ENCODE results near the gene JOSD2.
A peak's percentile ranks its signal among the peaks of the same experiment; 100 is the strongest.
"Not testable (repeated sequence)": the region's sequence is repeated elsewhere in the genome, so short reads cannot be mapped to it uniquely, and the experiment has no call there.

Gene JOSD2

GRCh38 chr19:50546527-50547221, 35.7 kb upstream of the JOSD2 start:
- no peak for DNase-seq

GRCh38 chr19:50542943-50543342, 32.0 kb upstream of the JOSD2 start:
- no peak for DNase-seq

DNA sequence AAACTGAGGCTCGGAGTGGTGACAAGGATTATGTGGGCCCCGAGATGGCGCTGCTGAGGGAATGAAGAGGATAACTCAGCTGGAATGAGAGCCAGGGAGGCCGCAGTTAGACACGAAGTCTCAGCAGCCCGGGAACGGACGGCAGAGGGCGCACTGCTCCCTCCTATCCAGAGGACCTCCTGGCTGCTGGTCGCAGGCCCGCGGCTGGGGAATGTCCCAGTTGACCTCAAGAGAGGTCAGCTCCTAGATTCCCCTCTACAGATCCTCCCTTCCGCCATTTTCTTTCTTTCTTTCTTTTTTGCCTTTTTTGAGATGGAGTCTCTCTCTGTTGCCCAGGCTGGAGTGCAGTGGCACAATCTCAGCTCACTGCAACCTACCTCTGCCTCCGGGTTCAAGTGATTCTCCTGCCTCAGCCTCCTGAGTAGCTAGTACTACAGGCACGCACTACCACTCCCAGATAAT, 26.8 kb upstream of the JOSD2 start:
- DNase-seq: peak; percentile 35 to 70

DNA sequence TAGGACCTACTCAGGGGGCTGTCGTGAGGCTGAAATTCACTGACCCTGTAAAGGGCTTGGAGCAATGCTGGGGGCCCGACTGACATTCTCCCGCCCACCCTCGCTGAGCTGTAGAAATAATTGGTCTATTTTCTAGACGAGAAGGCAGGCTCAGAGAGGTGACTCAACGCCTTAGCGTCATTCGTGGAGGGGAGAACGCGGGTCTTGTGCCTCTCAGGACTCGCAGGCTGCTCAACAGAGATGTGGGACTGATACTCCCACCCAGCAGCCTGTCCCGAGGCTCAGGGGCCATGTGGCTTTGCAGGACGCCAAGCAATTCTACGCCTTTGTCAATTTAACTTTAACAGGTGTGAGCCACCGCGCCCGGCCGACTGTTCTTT, 26.3 kb upstream of the JOSD2 start:
- no peak for DNase-seq

DNA sequence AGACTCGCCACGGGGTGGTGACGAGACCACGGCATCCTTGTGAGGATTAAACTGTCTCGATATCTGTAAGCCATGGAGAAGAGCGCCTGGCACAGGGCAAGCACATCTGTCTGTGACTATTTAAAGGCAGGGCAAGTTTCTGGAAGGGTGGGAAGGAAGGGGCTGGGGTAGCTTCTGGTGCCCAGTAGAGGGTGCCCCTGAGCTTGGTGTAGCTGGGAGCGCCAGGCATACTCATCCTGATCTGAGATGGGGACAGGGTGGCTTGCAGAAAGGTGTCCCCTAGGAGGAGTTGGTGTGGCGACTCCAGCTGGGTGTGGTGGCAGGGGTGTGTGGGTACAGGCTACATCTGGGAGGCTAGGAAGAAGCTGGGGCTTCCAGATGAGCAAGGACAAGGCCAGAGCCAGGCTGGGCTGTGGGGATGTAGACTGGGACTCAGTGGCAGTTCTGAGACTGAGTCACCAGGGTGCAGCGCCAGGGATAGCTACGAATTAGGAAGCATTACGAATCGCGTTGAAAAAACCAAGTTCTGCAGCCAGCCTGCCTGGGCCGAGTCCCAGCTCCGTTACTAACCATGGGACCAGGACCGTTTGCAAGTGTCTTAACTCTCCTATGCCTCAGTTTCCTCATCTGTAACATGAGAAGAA, 25.8 kb upstream of the JOSD2 start:
- DNase-seq: no peak

DNA sequence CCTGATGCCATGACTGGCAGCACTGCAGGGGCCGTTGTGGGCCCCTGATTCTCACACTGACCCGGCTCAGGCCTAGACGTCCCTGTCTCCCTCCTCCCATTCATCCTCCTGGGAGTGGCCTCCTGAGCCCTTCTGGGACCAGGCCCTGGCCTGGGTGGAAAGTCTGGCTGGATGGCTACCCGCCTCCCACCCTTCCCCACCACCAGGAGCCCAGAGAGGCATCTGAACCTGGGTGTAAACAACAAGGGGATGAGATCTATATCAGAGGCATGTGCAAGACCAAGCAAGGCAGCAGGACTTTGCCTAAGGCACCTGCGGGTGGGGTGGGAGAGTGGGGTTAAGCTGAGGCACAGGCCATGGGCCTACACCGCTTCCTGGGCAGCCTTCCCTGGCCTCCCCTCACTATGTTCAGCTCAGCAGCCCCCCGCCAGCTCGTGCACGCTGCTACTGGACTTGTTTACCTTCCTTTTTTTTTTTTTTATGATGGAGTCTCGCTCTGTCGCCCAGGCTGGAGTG, 24.7 kb upstream of the JOSD2 start:
- no peak for DNase-seq

- DNase-seq: no peak
These were observed 23.5 kb upstream of the JOSD2 start for GRCh38 chr19:50534478-50534877.

DNA sequence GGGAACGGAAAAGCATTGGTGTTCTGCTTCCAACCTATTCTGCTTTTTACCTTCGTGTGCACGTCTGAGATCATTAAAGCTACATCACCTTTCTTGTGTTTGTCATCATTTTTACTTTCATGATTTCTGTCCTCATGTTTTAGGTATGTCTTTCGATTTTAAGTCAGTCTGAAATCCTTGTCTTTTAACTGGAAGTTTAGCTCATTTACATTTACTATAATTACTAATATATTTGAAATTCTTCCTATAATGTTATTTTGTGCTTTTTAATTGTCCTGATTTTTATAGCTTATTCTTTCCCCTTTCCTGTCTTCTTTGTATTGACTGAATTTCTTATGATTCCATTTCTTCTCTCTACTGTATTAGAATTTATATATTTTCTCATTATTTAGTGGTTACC, 22.0 kb upstream of the JOSD2 start:
- DNase-seq: no peak

- no peak for DNase-seq
These were observed 20.2 kb upstream of the JOSD2 start for GRCh38 chr19:50531171-50531612.

DNA sequence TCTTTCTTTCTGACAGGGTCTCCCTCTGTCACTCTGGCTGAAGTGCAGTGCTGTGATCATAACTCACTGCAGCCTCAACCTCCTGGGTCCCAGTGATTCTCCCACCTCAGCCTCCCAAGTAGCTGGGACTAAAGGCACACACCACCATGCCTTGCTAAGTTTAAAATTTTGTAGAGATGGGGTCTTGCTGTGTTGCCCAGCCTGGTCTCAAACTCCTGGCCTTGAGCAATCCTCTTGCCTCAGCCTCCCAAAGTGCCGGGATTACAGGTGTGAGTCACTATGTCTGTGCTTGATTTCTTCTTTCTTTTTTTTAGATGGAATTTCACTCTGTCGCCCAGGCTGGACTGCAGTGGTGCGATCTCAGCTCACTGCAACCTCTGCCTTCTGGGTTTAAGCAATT, 17.1 kb upstream of the JOSD2 start:
- DNase-seq: not testable (repeated sequence)

DNA sequence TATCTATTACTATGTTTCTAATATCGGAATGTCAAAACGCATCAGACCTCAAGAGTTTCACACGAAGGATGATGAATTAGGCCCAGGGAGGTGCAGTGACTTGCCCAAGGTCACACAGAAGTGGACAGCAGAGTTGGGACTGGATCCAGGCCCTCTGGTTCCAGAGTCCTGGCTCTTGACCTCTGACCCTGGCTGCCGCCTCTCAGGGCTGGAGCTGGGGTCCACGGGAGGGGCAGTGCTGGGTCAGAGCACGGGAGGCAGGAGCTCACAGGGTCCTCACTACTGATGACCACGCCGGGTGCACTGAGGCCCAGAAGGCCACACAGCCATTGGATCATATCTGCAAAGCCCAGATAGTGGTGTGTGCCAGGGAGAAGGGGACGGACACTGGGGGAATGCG, 11.9 kb upstream of the JOSD2 start:
- no peak for DNase-seq

- DNase-seq: no peak
These were observed 10.0 kb upstream of the JOSD2 start for GRCh38 chr19:50520822-50521465.

DNA sequence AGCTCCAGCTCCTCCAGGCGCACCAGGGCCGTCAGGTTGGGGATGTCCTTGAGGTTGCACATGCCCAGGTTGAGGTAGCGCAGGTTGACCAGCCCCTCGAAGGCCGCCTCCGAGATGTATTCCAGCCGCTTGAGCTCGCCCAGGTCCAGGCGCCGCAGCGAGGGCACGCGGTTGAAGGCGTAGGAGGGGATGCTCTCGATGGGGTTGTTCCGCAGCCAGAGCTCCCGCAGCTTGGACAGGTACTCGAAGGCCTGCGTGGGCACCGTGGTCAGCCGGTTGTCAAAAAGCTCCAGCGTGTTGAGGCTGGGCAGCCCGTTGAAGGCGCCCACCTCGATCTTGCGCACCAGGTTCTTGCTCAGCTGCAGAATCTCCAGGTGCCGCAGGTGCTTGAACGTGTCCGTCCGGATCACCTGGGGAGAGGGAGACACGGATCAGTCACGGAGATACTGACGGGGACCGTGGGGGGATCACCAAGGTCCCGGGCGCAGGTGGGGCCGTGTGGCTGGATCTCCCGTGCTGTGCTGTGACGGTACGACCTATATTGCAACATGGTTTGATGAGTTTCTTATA, 8.1 kb upstream of the JOSD2 start:
- no peak for DNase-seq

- DNase-seq: no peak
These were observed 7.4 kb upstream of the JOSD2 start for GRCh38 chr19:50518091-50519005.

DNA sequence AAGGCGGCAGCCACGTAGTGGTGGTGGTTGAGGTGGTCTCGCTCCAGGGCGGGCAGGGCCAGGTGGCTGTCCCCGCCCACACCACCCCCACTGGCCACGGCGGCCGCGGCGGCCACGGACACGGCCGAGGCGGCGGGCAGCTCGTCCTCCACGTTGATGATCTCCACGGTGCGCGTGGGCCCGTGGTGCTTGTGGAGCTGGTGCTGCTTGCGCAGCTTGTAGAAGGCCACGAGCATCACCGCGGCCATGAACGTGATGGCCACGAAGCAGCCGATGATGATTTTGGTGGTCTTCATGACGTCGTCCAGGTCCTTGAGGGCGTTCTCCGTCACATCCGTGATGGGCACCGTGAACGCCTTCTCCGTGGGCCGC, 6.7 kb upstream of the JOSD2 start:
- DNase-seq: no peak

DNA sequence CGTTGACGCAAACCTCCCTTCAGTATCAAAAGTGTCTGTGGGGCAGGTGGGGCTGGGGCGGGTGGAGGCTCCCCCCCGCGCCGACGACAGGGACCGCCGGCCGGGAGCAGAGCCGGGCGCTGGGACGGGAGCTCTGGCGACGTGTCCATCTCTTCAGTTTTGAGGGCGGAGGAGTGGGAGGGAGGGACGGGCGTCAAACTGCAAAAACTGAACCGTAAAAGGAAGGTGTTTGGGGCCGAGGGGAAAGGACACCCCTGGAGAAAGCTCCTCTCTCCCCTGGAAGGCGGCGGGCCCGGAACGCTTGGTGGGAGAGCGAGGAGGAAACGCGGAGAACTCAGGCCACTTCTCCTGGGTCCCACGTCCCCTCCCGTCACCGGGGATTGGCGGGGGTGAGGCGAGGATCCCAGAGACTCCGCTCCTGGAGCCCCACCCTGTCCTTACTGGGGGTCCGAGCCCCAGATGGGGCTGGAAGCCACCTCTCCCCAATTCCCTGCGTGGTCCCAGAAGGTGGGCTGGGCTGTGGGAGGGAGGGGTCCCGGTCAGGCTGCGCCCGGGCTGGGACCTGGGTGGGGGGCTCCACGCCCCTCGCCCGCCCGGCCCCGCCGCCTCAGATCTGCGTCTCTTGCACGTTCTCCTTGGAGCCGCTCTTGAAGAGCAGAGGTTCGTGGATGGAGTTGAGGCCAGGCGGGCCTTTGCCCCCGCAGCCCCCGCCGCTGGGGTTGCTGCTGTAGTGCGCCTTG, 6.1 kb upstream of the JOSD2 start:
- DNase-seq: no peak

GRCh38 chr19:50516456-50516855, 5.5 kb upstream of the JOSD2 start:
- DNase-seq: no peak

- no peak for DNase-seq
These were observed 4.2 kb upstream of the JOSD2 start for GRCh38 chr19:50515168-50515561.

- peak; percentile 32 to 63 for DNase-seq
These were observed 3.6 kb upstream of the JOSD2 start for GRCh38 chr19:50514346-50515167.

DNA sequence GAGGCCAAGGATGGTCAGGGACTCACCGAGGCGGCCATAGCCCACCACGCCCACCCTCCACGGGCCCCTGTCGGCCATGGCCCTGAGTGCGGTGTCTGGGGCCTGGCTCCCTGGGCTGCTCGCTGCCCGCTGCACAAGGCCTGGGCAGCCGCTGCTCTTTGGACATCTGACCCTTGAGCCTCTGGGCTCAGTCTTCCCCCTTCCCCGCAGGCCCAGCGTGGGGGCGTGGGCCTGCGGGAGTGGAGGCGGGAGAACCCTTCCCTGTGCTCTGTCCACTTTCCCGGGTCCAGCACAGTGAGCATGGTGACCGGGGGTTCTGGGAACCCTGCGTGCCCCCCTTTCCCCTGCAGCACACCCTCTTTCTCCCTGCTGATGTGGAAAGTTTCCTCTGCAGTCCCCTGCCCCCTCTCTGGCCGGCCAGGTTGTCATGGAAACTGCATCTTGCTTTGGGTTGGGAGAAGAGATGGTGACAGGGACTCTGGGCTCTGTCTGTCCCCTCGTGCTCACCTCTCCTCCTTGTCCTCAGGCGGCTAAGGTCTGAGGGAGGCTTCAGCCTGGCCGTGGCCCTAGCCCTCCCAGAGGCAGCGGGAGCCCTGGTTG, 2.9 kb upstream of the JOSD2 start, which contains the start of gene ASPDH:
Gene ASPDH (minus strand): TSS at position 168 of the 600 bp plus-strand sequence. CDS start 90 bp downstream, at position 78.
- no peak for DNase-seq
